HL-60 (cell line): Measurements from ENCODE around the gene ZEB1.

Experiments used
- CTCF ChIP-seq: IDR thresholded peaks from one replicate; pipeline ENCODE4 v1.5.1; 2011; ENCODE audit warnings: low read length, control low read depth, inconsistent platforms; ENCODE audit not compliant: insufficient read depth
- POLR2AphosphoS5 ChIP-seq: IDR thresholded peaks from 2 replicates; pipeline ENCODE4 v1.6.1; 2012; ENCODE audit warnings: low read depth
- REST ChIP-seq: IDR thresholded peaks from 2 replicates; pipeline ENCODE4 v1.6.1; 2012; ENCODE audit warnings: low read depth; ENCODE audit not compliant: insufficient replicate concordance
- SPI1 ChIP-seq: IDR thresholded peaks from 2 replicates; pipeline ENCODE4 v1.6.1; 2012; ENCODE audit warnings: low read depth, mild to moderate bottlenecking, borderline replicate concordance

- no peak for TF ChIP-seq POLR2AphosphoS5
- TF ChIP-seq SPI1, result no peak
- TF ChIP-seq CTCF, result no peak
- TF ChIP-seq REST, result no peak
These were observed 38.0 kb upstream of the ZEB1 start for GRCh38 chr10:31280972-31281371.
